CD4-positive, alpha-beta T cell treated with Interleukin-21 for 1 hour (primary cell): ENCODE results near the gene PPP1CB.
"Not testable (repeated sequence)": the region's sequence is repeated elsewhere in the genome, so short reads cannot be mapped to it uniquely, and the experiment has no call there.

ENCODE experiments used
- DNase-seq: peaks from one replicate; pipeline ENCODE4 v3.0.0-alpha.2; 2020

Gene PPP1CB

DNA sequence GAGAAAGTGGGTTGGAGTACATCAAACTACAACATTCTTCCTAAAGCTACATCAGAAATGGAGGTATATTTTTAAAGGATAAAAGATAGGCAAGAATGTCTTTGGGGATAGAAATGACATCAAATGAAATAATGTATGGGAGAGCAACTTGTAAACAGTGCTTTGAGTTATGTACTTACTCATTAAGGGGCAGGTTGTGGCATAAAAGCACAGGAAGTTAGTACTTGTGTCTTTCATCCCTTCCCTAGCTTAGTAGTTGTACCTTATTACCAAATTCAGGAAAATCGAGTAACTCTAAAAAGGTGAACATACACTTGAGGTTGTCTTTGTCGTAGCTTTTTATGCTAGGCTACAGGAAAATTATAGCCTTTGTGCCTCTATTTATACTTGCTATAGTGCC, 28.9 kb downstream of the PPP1CB start:
- DNase-seq: no peak

DNA sequence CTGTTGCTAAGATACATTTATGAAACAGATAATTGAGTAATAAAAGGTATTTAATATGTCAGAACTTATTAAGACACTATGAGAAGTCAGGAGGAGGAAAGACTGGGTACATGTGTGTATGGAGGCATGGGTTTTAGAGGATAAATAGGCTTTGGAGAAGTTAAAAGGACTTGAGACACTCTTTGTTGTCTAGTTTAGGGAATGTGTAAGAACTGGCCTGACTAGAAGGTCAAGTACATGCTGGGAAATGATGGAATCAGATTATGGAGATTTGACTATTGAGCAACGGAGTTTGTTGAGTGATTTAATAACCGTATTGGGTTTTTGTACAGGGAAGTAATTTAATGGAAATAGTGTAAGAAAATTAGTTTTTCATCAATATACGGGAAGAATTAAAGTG, 30.8 kb downstream of the PPP1CB start:
- DNase-seq: no peak

DNA sequence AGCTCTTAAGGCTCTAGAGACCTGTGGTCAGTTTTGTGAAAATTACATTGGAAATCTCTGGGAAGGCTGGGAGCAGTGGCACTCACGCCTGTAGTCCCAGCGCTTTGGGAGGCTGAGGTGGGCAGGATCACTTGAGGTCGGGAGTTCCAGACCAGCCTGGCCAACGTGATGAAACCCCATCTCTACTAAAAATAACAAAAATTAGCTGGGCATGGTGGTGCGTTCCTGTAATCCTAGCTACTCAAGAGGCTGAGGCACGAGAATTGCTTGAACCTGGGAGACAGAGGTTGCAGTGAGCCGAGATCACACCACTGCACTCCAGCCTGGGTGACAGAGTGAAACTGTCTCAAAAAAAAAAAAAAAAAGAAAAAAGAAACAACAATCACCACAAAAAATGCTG, 32.9 kb downstream of the PPP1CB start:
- DNase-seq: not testable (repeated sequence)

DNA sequence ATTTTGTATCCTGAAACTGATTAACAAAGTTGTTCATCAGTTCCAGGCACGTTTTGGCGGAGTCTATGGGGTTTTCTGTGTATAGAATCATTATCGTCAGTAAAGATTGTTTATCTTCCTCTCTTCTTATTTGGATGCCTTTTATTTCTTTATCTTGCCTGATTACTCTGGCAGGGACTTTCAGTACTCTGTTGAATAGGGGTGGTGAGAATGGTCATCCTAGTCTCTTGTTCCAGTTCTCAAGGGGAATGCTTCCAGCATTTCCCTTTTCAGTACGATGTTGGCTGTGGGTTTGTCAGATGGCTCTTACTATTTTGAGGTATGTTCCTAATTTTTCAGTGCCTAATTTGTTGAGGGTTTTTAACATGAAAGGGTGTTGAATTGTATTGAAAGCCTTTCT, 45.0 kb downstream of the PPP1CB start:
- DNase-seq: no peak

DNA sequence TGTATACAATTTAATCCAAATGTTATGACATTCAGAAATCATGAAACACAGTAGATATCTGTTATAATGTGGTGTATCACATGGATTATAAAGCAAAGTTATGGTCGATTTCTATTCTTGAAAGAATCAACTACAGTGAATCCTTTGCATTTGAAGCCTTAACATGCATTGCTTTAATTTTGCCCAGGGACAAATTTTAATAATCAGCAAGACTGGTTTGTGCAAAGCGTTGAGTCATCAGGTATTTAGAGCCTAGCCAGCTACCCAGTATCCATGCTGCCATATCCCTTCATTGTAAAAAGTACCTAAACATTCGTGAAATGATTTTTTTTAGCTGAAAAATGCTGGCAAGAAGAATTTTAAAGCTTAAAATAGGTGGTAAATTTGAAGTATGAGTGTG, 50.1 kb downstream of the PPP1CB start:
- DNase-seq: no peak

DNA sequence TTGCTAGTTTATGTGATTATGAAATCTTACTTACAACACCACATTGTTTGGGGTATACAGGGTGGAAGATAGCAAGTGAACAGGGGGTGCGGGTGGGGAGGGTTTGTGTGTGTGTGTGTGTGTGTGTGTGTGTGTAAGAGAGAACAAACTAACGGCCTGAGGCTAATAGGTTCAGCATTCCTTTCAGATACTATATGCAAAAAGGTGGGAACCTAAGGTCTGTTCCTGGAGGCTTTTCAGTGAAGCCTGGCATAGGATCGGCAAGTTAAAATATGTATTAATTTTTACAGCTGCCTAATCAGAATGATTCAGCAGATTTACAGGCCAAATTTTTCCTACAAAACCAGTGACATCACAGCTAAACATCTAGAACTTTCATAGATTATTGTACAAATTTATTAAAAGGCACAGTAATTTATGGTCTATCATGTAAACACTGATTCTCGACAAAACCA, 51.4 kb downstream of the PPP1CB start:
- no peak for DNase-seq

DNA sequence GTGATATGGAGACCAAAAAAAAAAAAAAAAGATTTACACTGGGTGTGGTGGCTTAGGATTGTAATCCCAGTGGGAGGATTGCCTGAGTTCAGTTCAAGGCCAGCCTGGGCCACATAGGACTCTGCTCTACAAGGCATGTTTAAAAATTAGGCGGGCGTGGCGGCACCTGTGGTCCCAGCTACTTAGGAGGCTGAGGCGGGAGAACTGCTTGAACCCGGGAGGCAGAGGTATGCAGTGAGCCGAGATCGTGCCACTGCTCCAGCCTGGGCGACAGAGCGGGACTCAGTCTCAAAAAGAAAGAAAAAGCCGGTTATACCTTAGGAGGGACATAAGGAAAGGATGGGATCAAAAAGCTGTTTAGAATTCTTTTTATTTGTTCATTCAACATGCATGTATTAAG, 58.3 kb downstream of the PPP1CB start:
- DNase-seq: no peak

DNA sequence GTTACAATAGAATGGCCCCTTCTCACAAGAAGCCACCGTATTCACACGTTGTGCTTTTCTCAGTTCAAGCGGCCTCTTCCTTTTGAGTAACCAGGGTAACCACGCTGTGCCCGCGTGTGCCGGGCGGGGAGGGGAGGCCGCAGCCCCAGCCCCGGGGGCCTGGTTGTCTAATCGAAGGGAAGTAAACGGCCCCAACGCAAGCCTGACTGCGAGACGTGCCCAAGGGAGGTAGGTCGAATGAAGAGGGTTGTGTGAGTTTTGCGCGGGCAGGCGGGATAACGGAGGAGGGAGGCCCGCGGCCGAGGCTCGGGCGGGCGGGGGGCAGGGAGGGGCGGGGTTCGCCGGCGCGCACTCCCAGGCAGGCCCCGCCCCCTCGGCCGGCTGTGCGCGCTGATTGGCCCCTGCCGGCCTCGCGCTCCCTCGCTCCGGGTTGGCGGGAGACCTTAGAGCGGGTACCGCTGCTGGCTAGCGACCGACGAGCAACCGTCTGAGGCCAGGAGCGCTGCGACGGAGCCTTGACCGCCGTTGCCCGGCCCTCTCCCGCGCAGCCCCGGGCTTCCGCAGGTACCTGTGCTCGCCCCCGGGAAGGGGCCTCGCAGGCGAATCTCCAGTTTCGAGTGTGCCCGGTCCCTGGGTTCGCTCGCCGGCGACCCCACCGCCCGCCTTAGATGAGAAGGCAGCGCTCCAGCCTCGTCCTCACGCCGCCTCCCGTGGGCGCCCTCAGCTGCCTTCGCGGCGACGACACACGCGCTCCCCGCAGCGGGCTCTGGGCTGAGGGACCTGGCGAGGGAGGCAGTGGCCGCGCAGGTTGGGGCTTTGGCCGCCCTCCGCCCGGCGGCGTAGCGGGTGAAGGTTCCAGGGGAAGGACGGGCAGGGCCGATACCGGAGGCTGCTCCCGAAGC, 59.0 kb downstream of the PPP1CB start, which contains the start of gene SPDYA:
Gene SPDYA, plus strand, starts transcription at position 451 of the 902 bp plus-strand sequence. CDS start 5,181 bp downstream, outside the sequence.
- DNase-seq: peak; percentile 84

DNA sequence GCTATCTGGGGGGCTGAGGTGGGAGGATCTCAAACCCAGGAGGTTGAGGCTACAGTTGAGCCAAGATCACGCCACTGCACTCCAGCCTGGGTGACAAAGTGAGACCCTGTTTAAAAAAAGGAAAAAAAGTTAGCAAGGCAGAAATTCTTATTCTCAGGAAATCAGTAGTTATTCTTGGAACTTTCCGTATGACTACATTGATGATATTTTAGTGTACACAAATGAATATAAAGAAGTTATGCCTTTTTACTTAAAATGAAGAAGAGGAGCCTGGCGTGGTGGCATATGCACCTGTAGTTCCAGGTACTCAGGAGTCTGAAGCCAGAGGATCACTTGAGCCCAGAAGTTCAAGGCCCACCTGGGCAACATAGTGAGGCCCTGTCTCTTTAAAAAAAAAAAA, 66.4 kb downstream of the PPP1CB start:
- DNase-seq: no peak

DNA sequence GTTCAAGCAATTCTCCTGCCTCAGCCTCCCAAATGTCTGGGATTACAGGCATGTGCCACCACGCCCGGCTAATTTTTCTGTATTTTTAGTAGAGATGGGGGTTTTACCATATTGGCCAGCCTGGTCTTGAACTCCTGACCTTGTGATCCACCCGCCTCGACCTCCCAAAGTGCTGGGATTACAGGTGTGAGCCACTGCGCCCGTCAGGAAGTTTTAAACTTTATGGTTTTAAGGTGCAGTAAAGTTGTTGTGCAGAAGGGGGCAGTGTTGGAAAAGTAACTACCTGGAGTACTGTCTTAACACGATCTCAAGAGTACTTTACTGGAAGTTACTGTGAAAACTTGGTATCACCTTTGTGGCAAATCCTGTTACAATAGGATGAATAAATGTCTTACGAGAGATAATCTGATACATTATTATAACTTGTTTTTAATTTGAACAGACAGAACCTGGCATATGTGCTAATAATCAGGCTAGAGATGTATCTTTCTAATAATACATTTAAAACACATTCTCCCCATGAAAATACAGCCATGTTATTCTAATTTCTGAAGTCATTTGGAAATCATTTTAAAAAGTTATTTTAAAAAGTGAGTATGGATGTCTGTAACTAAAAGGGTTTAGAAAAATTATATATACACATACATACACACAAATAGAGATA, 69.8 kb downstream of the PPP1CB start:
- DNase-seq: peak; percentile 79

DNA sequence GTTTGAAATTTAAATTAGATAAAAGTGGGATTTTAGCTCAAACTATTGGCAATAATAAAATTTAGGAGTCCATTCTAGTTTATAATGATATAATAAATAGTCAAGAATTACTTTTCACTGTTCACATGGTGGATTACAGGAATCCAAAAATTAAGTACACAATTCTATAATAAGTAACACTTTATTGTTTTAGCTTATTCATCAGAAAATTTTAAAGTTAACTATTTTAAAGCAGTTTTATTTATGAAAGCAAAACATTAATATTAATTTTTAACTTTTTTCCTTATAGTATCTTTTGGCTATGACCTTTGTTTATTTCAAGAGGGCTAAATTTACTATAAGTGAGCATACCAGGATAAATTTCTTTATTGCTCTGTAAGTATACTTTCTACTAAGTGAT, 70.4 kb downstream of the PPP1CB start:
- DNase-seq: no peak

DNA sequence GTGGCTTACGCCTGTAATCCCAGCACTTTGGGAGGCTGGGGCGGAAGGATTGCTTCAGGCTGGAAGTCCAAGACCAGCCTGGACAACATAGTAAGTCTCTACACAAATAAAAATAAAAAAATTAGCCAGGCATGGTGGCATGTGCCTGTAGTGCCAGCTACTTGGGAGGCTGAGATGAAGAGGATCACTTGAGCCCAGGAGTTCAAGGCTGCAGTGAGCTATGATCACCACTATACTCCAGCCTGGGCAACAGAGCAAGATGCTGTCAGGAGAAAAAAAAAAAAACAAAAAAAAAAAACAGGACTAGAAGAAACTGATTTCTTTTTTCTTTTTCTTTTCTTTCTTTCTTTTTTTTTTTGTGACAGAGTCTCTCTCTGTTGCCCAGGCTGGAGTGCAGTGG, 72.6 kb downstream of the PPP1CB start:
- DNase-seq: no peak

DNA sequence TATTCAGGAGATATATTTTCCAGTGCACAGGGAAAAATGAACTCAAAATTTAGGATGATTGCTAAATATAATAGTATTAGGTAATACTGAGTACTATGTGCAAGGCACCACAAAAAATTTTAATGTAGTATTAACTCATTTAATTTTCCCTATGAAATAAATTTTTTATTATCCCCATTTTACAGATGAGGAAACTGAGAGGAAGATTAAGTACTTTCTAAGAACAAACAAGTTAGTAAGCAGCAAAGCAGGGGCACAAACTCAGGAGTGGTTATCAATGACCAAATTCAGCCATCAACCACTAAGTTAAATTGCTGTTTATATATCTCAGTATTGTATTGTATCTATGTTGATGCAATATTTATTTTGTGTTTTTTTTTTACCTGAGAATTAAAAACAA, 73.2 kb downstream of the PPP1CB start:
- no peak for DNase-seq

DNA sequence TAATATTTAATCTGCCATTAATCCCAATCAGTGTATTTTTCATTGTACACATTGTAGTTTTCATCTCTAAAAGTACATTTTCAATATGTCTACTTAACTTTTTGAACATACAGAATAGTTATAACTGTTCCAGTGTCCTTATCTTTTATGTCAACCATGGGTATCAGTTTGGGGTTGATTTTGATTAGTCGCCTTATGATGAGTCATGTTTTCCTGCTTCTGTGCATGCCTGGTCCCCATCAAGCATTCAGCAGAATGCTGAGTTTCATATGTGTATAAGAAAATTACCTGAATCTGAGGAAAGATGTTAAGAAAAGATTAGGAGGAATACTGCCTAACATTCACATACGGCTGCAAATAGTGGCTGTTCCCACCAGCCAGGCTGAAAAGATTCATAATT, 76.8 kb downstream of the PPP1CB start:
- DNase-seq: no peak

DNA sequence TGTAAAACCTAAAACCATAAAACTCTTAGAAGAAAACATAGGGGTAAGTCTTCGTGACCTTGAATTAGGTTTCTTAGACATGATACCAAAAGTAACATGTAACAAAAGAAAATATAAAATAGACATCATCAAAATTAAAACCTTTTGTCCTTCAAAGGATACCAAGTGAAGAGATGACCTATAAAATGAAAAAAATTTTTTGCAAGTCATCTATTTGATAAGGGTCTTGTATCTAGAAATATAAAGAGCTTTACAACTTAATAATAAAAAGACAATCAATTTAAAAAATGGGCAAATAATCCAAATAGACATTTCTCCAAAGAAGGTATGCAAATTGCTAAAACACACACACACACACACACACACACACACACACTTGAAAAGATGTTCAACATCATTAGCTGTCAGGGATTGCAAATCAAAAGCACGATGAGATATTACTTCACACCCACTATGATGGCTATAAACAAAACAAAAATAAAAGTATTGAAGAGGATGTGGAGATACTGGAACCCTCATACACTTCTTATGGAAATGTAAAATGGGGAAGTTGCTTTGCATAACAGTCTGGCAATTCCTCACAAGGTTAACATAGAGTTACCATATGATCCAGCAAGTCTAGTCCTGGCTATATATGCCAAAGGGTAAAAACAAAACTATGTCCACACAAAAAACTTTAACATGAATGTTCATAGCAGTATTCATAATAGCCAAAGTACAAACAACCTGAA, 82.3 kb downstream of the PPP1CB start:
- DNase-seq: no peak

DNA sequence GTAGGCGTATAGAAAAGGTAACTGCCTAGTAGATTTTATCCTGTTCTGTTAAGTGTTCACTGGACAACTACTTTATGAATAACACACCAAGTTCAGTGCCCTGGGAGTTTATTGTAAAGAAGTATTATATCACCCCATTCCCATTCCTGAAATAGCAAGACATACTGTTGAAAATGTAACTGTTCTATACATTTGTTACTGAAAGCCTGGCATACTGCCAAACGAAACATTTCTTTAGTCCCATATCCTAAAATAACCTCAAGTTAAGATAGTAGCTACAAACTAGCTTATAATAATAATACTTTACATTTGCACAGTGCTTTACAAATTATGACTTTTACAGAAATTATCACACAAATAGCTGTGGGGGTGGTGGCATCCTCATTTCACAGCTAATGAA, 84.2 kb downstream of the PPP1CB start:
- DNase-seq: no peak

DNA sequence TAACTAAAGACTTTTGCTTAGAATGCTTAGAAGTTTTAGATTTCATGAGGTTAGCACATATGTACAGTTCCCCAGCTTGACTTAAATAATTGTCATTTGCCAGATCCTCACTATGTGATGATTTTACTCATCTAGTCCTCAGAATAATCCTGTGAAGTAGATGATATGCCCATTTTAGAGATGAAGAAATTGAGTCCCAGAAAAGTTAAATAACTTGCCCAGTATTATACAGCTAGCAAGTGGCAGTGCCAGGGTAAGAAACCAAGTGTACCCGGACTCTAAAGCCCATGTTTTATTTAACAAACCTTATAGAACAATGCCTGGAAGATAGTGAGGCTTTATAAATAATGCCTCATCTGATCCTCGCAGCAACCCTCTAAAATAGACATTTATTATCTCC, 87.3 kb downstream of the PPP1CB start:
- DNase-seq: no peak

DNA sequence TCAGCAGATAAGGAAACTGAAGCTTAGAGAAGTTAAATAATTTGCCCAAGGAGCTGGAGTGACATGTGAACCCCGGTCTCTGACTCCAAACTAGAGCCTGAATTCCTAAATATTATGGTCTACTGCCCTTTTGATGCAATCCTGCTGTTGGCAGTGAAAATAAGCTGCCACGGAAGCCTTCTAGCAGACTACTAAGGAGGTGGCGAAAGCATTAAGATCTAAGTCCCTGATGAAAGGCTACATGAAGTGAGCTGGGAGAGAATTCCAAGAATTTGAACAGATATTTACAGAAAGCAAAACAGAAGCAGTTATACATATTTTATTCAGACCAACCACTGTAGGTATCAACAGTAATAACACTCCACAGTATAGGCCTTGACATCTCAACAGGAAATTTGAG, 90.4 kb downstream of the PPP1CB start:
- DNase-seq: no peak
